ENCODE results near the gene DNHD1.

The DNHD1 gene

GRCh38 chr11:6566704-6567370 is 69.8 kb downstream of the DNHD1 start:
- DNase-seq: no peak

DNA sequence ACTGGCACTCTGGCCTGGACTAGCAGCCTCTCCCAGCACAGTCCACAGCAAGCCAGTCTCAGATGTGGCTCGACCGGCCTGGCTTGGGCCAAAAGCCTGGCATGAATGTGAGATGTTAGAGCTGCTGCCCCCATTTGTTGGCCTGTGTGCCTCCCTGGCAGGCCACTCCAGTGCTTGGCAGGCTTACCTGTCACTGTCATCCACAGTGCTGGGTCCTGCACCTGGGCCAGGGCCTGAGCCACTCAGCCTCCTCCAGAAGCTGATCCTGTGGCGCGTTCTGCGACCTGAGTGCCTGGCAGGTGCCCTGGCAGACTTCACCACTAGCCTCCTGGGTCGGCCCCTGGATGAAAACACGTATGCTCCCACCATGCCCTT is 70.3 kb downstream of the DNHD1 start:
- no peak for DNase-seq

GRCh38 chr11:6568191-6568918 is 71.3 kb downstream of the DNHD1 start:
- DNase-seq: no peak

- DNase-seq: no peak
Measured at GRCh38 chr11:6569706-6570105, 72.6 kb downstream of the DNHD1 start.

DNA sequence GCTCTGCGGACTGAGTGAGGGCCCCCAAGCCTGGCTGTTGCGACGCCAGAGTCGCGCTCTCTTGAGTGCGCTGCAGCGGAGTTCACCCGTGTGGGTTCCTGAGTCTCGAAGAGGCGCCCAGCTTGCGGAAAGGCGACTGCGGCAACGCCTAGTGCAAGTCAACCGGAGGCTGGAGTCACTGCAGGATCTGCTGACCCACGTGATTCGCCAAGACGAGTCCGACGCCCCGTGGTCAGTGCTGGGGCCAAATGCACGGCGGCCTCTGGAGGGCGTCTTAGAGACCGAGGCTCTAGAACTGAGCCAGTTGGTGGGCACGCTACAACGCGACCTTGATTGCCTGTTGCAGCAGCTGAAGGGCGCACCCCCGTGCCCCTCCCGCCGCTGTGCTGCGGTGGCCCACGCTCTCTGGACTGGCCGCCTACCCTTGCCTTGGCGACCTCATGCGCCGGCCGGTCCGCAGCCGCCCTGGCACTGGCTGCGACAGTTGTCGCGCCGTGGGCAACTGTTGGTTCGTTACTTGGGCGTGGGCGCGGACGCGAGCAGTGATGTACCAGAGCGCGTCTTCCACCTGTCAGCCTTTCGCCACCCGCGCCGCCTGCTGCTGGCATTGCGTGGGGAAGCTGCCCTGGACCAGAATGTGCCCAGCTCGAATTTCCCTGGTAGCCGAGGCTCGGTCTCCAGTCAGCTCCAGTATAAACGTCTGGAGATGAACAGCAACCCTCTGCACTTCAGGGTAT is 73.8 kb downstream of the DNHD1 start:
- no peak for DNase-seq

GRCh38 chr11:6571434-6572008 is 74.4 kb downstream of the DNHD1 start:
- no peak for DNase-seq

GRCh38 chr11:6572215-6572614 is 75.1 kb downstream of the DNHD1 start:
- no peak for DNase-seq

- no peak for DNase-seq
Measured at GRCh38 chr11:6574816-6575715, 78.0 kb downstream of the DNHD1 start.

DNA sequence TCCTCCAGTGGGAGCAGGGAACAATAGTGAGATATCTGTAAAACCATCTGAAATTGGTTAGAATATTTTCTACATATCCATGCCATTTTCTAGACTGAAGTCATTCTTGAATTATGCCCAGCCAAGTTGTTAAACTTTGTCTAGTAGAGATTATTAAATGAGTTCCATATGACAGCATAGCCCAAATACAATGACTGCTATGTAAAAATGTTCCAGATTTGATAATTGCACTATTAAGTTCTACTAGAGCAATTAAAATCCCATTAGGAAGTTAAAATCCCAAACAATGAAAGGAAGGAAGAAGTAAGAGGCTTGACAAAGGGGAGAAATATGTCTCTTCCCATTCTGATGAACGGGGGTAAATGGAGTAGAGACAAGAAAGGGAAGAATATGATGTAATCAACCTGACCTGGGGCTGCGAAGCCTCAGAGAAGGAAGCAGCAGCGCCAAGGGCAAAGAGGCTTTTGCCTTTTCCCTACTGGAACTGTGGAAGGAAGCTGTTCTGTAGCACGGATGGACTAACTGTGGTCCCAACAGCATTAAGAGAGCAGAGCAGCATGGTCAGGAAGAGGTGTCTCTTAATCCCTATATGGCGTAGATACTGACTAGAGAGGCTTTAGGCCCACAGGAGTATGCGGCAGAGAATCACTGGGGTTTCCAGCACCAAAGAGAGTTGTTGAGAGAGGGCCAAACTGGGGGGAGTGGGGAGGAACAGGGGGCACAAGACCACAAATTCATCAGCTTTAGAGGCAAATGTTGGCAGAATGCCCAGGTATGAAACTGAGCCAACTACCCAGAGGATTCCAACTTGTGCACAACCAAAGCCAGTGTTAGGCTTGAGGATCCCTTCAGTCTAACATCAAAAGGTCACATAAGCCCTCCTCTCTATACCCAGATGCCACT is 79.6 kb downstream of the DNHD1 start:
- no peak for DNase-seq

DNA sequence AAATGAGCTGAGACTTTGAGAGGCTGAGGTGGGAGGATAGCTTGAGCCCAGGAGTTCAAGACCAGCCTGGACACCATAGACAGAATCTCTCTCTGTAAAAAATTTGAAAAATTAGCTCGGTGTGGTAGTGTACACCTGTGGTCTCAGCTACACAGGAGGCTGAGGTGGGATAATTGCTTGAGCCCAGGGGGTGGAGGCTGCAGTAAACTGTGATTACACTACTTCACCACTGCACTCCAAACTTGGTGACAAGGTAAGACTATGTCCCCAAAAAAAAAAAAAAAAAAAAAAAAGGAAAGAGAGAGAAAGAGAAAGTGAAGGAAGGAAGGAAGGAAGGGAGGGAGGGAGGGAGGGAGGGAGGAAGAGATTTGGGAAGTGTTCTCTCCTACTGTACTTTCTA is 81.1 kb downstream of the DNHD1 start:
- DNase-seq: no peak

DNA sequence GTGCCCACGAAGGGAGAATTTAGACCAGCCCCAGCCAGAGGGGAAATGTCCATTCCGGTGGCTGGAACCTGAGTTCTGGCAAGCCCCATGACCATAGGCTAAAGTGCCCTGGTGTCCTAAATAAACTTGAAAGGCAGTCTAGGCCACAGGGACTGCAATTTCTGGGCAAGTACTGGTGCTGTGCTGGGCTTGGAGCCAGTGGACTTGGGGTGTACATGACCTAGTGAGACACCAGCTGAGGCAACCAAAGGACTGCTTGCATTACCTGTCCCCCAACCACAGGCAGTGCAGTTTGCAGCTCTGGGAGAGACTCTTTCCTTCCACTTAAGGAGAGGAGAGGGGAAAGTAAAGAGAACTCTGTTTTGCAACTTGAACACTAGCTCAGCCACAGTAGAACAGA is 82.6 kb downstream of the DNHD1 start:
- no peak for DNase-seq

DNA sequence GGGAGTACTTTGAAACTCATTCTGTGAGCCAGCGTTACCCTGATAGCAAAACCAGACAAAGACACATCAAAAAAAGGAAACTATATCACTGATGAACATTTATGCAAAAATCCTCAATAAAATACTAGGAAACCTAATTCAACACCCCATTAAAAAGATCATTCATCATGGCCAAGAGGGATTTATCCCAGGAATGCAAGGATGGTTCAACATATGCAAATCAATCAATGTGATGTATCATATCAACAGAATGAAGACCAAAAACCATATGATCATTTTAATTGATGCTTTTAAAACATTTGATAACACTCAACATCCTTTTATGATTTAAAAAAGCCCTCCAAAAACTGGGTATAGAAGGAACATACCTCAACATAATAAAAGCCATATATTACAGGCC is 86.5 kb downstream of the DNHD1 start:
- no peak for DNase-seq

- DNase-seq: no peak
Measured at GRCh38 chr11:6584528-6584927, 87.4 kb downstream of the DNHD1 start.

DNA sequence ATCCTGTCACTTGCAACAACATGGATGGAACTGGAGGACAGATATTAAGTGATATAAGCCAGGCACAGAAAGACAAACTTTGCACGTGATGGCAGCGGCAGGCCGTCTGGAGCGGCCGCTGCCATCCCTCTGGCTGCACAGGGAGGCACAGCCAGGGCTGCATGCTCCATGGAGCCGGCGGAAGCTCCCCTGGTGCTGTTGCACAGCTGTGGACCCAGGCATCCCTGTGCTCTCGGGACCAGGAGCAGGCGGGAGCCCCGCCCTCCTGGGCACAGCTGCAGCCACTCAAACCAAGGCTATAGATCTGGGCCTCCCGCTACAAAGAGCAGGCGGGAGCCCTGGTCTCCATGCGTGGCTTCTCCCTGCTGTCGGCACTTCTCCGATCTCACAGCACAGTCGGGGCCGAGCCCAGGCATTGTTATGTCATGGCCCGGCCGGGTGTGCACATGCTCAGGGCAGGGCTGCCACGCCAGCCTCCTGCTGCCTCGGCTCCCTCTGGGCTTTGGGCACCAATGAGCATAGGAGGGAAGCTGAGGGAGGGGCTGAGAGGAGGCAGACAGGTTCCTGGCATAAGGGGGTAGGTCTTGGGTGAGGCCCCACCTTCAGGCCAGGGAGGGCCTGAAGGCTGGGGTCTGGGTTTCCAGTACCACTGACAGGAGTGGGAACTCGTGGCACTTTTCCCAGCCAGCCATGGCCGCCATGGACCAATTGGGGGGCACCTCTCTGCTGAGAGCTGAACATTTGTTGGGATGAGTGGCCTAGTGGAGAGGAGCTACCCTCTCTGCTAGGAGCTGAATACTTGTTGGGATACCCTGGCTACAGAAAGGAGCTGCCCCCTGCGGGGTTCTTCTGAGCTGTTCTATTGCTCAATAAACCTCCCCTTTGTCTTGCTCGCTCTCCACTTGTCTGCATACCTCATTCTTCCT is 89.6 kb downstream of the DNHD1 start:
- DNase-seq: no peak

DNA sequence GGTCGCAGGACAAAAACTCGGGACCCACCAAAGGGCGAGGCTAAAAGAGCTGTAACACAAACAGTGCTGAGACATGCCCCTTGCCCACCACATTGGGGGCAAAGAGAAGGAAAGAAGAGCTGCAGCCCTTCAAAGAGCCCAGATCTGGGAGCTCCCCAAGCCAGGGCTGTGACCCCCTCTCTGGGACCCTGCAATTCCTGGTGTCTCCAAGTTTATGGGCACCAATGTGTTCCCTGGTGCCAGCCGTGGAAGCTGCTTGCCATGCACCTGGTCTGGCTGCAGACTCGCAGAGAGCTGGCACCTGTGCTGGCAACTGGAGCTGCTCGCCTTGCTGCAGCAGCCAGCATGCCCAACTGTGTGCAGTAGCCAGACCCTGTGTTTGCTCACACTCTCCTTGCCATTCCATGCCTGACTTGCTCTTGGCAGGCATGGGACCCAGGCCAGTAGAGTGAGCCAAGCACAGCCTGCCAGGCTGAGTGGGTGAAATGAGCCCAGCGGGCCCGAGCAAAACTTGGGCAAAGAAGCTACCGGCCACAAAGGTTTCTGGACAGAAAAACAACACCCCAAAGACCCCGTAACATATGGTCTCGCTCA is 90.4 kb downstream of the DNHD1 start:
- no peak for DNase-seq

DNA sequence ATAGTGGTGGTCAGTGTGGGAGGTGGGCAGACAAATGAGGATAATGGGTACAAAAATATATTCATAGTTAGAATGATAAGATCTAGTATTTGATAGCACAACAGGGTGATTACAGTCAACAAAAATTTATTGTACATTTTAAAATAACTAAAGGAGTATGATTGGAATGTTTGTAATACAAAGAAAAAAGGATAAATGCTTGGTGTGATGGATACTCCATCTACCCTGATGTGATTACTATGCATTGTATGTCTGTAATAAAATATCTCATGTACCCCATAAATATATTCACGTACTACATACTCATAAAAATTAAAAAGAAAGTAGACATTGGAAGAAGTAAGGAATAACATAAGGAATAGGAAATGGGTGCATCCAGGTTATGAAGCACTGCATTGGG is 90.9 kb downstream of the DNHD1 start:
- no peak for DNase-seq

GRCh38 chr11:6594142-6594768 is 97.2 kb downstream of the DNHD1 start:
- no peak for DNase-seq

- no peak for DNase-seq
Measured at GRCh38 chr11:6596239-6596877, 99.3 kb downstream of the DNHD1 start.

GRCh38 chr11:6598555-6598954 is 101.5 kb downstream of the DNHD1 start:
- DNase-seq: no peak

Measured in NCI-H187 treated with DMSO at 0.1 percent for 48 hours (cell line).